Measurements from ENCODE around the gene DNAH11.

The DNAH11 gene

GRCh38 chr7:21572331-21573313 lies 29.8 kb downstream of the DNAH11 start:
- TF ChIP-seq CTCF (IDR thresholded peaks at IDR 0.05; ENCODE audit: insufficient read depth, low read length, missing control alignments) = no peak
- POLR2A ChIA-PET = no interaction called here
- H3K4me3 ChIP-seq (ENCODE audit: low read depth, low read length) = no peak overlapping the region
- DNase-seq (ENCODE audit: low read depth, low spot score) = no peak
- CTCF ChIA-PET = interaction anchor here (0.6 kb wide), 1 partner anchor 426 kb away, joined by 3 read pairs; no protein-coding TSS in a partner anchor

DNA sequence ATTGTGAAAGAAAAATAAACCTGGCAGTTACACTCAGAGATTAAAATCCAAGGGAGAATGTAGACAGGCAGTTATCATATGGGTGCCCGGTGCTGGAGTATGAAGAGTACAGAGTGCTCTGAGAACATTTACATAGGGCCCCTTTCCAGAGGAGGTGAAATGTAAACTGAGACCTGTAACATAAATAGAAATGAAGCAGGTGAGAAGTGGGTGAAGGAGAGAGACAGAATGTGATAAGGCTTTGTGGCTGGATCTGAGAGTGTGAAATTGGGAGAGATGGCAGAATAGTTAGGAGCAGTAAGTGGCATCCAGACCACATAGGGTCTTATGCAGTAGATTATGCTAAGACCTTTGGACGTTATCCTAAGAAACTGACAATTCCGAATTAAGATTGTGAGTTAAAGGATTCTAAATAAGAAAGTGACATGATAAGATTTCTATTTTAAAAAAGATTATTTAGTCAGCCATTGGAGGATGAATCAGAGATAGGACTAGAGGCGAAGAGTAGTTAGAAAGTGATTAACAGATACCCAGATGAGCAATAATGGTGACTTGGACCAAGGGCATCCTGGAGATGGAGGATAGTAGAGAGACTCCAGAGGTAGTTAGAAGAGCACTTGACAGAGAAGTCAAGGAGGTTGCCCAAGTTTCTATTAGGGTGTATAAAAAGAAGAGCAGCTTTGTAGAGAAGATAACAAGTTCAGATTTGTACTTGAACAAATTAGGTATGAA lies 36.7 kb downstream of the DNAH11 start:
- POLR2A ChIA-PET = no interaction called here
- no peak overlapping the region for H3K4me3 ChIP-seq (ENCODE audit: low read depth, low read length)
- DNase-seq (ENCODE audit: low read depth, low spot score) = no peak
- no peak for TF ChIP-seq CTCF (IDR thresholded peaks at IDR 0.05; ENCODE audit: insufficient read depth, low read length, missing control alignments)
- CTCF ChIA-PET = interaction anchor here (1.4 kb wide), 1 partner anchor 422 kb away, joined by 4 read pairs; no protein-coding TSS in a partner anchor

- POLR2A ChIA-PET = no interaction called here
These were observed 37.3 kb downstream of the DNAH11 start for GRCh38 chr7:21580073-21580521.

GRCh38 chr7:21585070-21585724 lies 42.4 kb downstream of the DNAH11 start:
- DNase-seq (ENCODE audit: low read depth, low spot score) = no peak
- TF ChIP-seq CTCF (IDR thresholded peaks at IDR 0.05; ENCODE audit: insufficient read depth, low read length, missing control alignments) = no peak
- ChIA-PET CTCF (no interaction called here), POLR2A (no interaction called here)
- H3K4me3 ChIP-seq (ENCODE audit: low read depth, low read length) = no peak overlapping the region

More at GRCh38 chr7:21580073-21580521, 37.3 kb downstream of the DNAH11 start:
- CTCF ChIA-PET = interaction anchor here (1.4 kb wide), 1 partner anchor 422 kb away, joined by 4 read pairs; no protein-coding TSS in a partner anchor
- TF ChIP-seq CTCF (IDR thresholded peaks at IDR 0.05; ENCODE audit: insufficient read depth, low read length, missing control alignments) = no peak
- no peak for DNase-seq (ENCODE audit: low read depth, low spot score)
- no peak overlapping the region for H3K4me3 ChIP-seq (ENCODE audit: low read depth, low read length)

DNA sequence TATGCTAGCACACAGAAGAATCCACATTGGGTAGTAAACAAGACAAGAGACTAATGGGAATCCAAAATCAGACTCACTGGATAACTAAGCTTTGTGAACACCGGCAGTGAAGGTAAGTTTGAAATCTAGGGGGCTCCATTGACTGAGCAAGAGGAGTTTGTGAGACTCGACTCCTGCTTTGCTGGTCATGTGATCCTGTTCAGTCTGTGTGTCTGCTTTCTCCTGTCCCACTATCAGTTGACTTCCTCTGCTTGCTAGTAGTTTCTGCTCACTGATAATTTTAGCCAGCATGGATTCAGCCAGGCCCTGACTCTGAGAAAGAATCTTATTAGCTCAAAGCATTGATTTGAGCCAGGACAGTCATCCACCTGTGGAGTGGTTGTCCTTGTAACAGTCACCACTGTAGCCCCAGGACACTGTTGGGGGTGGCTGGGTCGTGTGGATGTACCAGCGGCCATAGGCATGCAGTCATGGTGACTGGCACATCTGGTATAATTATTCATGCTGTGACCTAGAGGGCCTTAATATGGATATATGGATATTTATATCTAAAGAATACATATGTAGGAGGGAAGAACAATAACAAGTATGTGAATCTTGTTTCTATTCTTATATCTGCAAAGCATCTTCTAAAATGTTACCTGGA lies 44.4 kb downstream of the DNAH11 start:
- no peak overlapping the region for H3K4me3 ChIP-seq (ENCODE audit: low read depth, low read length)
- CTCF ChIA-PET = no interaction called here
- no peak for TF ChIP-seq CTCF (IDR thresholded peaks at IDR 0.05; ENCODE audit: insufficient read depth, low read length, missing control alignments)
- POLR2A ChIA-PET = no interaction called here
- DNase-seq (ENCODE audit: low read depth, low spot score) = no peak
